Loucy (cell line): Measurements from ENCODE around the gene PLAC1.

Experiments
- CTCF ChIP-seq: fragments of 200-600 bp; sonication (generic); conservative IDR thresholded peaks from 2 replicates; pipeline ENCODE4 v1.5.1; 2014; ENCODE audit warnings: mild to moderate bottlenecking, antibody characterized with exemption, low read length
- EZH2phosphoT487 ChIP-seq: fragments of 200-600 bp; IDR thresholded peaks from 2 replicates; pipeline ENCODE4 v1.6.1; 2018; ENCODE audit warnings: antibody characterized with exemption, mild to moderate bottlenecking, moderate library complexity, borderline replicate concordance

GRCh38 chrX:134664202-134664601 is 5.9 kb upstream of the PLAC1 start:
- TF ChIP-seq CTCF, result no peak
- TF ChIP-seq EZH2phosphoT487, result no peak
